Measurements from ENCODE around the gene SNX3. TPM values are rescaled to one million over a fixed set of nuclear protein-coding genes. Genes with fewer than 3 reads are reported as not detected.

Gene SNX3
- total RNA-seq, 4 donors from 2014 or later, result 150 to 177 (median 168) TPM

DNA sequence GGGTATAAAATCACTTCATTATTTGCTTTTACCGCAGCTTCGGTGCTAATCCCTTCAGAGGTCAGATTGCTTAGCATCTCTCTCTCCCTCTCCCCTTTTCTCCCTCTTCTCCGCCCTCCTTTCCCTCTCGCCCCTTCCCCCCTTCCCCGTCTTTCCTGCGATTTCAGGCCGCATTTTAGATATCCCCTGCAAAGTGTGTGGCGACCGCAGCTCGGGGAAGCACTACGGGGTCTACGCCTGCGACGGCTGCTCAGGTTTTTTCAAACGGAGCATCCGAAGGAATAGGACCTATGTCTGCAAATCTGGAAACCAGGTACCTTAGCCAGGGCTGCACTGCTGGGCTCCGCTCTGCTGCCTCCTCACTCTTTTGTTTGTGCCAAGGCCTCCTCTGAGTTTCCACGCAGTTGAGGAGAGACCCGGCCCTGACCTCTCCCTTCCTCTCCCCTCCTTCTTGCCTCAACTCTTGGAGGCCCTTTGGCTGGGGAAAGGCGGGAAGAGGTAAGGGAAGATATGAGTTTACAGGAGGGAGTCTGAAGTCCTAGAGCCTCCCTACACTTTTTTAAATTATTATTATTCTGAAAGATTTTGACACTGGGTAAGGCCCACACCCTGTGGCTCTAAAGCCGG, 89.4 kb downstream of the SNX3 start:
- H3K27ac ChIP-seq, result no peak overlapping the region
- in situ Hi-C loops (cut with MboI; ENCODE audit: low sequenced_read_pairs in 4 of 4), result no loop called here
- intact Hi-C loops (cut with DNase I; ENCODE audit: low total_unique reads), result no loop called here
- DNase-seq (no peak), ATAC-seq (no peak)
- H3K4me1 ChIP-seq, result peaks cover 20 to 37% of the 10 kb centered on the region in 2 donors
- H3K4me3 ChIP-seq, result no peak overlapping the region
- peaks cover 94 to 100% (median 99%) of the 10 kb centered on the region in 3 donors for H3K27me3 ChIP-seq
- H3K9me3 ChIP-seq, result no peaks in the 10 kb centered on the region
- TF ChIP-seq, protein P1, sequence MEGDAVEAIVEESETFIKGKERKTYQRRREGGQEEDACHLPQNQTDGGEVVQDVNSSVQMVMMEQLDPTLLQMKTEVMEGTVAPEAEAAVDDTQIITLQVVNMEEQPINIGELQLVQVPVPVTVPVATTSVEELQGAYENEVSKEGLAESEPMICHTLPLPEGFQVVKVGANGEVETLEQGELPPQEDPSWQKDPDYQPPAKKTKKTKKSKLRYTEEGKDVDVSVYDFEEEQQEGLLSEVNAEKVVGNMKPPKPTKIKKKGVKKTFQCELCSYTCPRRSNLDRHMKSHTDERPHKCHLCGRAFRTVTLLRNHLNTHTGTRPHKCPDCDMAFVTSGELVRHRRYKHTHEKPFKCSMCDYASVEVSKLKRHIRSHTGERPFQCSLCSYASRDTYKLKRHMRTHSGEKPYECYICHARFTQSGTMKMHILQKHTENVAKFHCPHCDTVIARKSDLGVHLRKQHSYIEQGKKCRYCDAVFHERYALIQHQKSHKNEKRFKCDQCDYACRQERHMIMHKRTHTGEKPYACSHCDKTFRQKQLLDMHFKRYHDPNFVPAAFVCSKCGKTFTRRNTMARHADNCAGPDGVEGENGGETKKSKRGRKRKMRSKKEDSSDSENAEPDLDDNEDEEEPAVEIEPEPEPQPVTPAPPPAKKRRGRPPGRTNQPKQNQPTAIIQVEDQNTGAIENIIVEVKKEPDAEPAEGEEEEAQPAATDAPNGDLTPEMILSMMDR (IDR thresholded peaks at IDR 0.05 in 4 of 5, conservative IDR thresholded peaks at IDR 0.05 in 1 of 5), result no peak
- TF ChIP-seq POLR2A (IDR thresholded peaks at IDR 0.05), result no peak
- H3K36me3 ChIP-seq, result no peaks in the 10 kb centered on the region

DNA sequence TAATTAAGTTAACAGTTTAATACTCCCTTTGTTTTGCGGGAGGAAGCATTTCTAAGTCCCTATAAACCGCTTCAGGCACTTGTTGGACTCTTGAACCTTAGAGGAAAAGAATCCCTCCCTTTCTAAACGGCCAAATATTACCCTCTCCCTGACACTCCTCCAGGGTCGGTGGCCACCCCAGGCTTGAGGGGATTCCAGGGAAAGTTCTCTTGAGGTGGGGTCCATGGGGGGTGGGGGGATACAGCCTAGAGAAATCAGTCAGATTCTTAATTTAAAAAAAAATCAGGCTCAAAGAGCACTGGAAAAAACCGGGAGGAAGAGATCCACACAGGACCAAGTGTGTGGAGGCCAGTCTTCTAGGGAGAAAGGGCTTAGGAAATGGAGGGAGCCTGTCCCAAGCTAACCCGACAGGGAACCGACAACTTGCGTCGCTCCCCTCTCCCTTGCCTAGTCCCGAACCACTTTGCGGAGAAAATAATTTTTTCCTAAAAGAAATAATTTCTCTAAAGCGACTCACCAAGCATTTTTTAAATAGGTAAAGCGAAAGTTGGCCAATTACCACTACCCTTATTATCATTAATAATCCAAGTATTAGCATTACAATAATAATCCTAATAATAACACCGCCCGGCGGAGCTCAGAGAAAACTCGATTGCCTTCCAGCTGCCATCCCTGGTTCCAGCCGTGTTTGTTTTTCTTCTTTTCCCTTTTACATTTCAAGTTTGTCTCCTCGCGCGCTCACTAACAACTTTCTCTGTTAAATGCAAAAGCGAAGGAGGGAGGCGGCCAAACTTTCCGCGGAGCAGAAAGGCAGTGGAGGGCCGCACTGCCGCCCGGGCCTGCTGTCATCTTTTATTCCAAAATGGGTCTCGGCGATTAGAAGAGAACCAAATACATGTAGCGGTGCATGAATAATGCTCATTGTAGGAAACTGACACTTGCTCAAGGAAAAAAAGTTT, 90.2 kb downstream of the SNX3 start:
- TF ChIP-seq, protein P1 (IDR thresholded peaks at IDR 0.05 in 4 of 5, conservative IDR thresholded peaks at IDR 0.05 in 1 of 5), result no peak
- TF ChIP-seq POLR2A (IDR thresholded peaks at IDR 0.05), result no peak
- H3K27me3 ChIP-seq, result peaks cover 94 to 100% (median 99%) of the 10 kb centered on the region in 3 donors
- in situ Hi-C loops (cut with MboI; ENCODE audit: low sequenced_read_pairs in 4 of 4) (no loop called here), intact Hi-C loops (cut with DNase I; ENCODE audit: low total_unique reads) (no loop called here)
- H3K4me3 ChIP-seq, result no peak overlapping the region
- no peaks in the 10 kb centered on the region for H3K9me3 ChIP-seq
- ATAC-seq (no peak), DNase-seq (no peak)
- H3K4me1 ChIP-seq, result peaks cover 19 to 36% of the 10 kb centered on the region in 2 donors
- no peaks in the 10 kb centered on the region for H3K36me3 ChIP-seq
- H3K27ac ChIP-seq, result no peak overlapping the region

DNA sequence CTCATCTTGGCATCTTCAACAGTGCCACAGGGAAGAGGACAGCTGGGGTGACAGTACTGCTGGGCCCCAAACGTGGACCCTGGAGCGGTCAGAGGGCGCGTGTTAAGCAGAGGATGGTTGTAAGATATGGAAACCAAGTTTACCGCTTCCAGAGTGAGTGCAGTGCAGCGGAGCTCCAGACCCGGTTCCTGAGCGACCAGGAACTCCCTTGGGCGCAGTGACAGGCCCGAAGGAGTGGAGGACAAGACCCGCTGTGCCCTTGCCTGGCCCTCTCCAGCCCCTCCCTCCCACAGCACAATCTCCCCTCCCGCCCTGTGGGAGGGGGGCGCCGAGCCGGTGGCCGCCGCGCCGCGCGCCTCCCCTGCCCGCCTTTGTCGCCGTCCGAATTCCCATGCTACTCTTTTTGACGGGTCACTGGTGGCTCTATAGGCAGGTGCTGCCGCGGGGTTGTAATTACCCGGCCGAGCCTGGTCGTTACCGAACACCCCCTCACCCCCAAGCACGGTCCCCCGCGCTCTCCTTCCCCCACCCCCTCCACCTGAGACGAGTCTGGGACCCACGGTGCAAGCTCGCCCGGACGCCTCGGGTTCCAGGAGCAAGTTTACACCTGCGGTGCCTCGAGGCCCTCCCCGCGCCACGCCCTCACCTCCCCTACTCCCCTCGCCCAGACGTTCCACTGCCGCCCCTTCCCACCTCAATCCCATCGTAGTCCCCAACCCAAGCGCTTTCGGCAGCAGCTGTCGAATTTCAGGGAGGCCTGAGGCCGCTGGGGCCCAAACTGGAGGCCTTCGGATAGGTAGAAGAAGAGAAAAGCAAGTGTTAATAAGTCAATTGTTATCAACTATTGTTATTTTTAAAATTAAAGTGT, 91.1 kb downstream of the SNX3 start:
- Histone ChIP-seq H3K4me3 (peak overlapping the region in 3 of 4 donors; percentile 20 to 52 (median 28)), H3K9me3 (no peaks in the 10 kb centered on the region), H3K27me3 (peaks cover 94 to 100% (median 99%) of the 10 kb centered on the region in 3 donors), H3K27ac (no peak overlapping the region), H3K4me1 (peaks cover 18 to 37% of the 10 kb centered on the region in 2 donors), H3K36me3 (no peaks in the 10 kb centered on the region)
- intact Hi-C loops (cut with DNase I; ENCODE audit: low total_unique reads) (no loop called here), in situ Hi-C loops (cut with MboI; ENCODE audit: low sequenced_read_pairs in 4 of 4) (no loop called here)
- ATAC-seq (no peak), DNase-seq (no peak)
- no peak for TF ChIP-seq POLR2A (IDR thresholded peaks at IDR 0.05)
- TF ChIP-seq, protein P1 (IDR thresholded peaks at IDR 0.05 in 4 of 5, conservative IDR thresholded peaks at IDR 0.05 in 1 of 5), result no peak

Data from gastrocnemius medialis (tissue), 4 donors.